HFF-Myc (cell line): ENCODE results near the gene CYP26B1.

Experiments used
- DNase-seq: peaks from one replicate; pipeline ENCODE4 v3.0.0-alpha.2; 2011; ENCODE audit warnings: low read depth; ENCODE audit errors: extremely low read depth
- H3K4me3 ChIP-seq: replicated peaks from 2 replicates; pipeline ENCODE4 v1.5.1; 2011; ENCODE audit warnings: low read depth, mild to moderate bottlenecking, control low read depth, low read length
- CTCF ChIP-seq: IDR thresholded peaks from 2 replicates; pipeline ENCODE4 v1.5.1; 2012; ENCODE audit warnings: mild to moderate bottlenecking, low read depth, low read length, control low read depth; ENCODE audit errors: missing control alignments

CYP26B1 gene

DNA sequence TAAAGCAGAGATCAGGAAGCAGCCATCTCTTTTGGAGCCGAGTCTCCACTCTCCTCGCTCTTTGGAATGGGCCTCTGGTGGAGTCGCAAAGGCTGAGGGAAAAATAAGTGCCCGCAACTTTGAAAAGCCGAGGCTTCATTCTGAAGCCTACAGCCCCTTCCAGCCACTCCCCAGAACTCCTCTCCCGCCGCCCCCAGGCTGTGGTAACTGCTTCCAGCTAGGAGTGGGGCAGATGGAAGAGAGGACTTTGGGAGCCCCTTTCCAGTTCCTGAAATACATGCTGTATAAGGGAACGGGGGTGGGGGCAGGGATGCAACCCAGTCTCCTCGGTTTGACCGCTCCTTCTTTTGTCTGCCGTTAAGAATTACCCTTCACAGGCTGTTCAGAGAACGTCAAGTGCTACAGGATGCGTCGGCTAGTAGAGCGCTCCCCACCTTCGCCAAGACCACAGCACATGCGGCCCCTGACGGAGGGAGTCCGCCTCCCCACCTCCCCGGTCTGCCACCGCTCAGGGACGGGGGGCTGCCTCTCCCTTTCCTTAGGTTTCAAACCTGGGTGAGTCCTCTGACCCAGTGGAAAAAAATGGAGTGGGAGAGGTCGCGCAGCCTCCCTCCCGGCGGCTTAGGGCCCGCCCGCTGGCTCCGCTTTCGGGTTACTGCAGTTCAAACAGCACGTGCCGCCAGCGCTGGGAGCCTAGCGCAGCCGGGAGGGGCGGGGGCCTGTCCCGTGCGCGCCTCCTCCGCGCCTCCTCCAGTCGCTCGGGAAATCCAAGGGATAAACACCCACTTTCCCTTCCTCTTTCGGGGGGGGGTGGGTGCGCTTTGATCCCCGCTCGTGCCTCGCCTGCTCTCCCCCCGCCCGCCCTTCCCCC lies 4.9 kb downstream of the CYP26B1 start:
- TF ChIP-seq CTCF = no peak
- H3K4me3 ChIP-seq = no peak overlapping the region
- no peak for DNase-seq

GRCh38 chr2:72141881-72142451 lies 5.7 kb downstream of the CYP26B1 start:
- DNase-seq = no peak
- TF ChIP-seq CTCF = no peak
- no peak overlapping the region for H3K4me3 ChIP-seq

DNA sequence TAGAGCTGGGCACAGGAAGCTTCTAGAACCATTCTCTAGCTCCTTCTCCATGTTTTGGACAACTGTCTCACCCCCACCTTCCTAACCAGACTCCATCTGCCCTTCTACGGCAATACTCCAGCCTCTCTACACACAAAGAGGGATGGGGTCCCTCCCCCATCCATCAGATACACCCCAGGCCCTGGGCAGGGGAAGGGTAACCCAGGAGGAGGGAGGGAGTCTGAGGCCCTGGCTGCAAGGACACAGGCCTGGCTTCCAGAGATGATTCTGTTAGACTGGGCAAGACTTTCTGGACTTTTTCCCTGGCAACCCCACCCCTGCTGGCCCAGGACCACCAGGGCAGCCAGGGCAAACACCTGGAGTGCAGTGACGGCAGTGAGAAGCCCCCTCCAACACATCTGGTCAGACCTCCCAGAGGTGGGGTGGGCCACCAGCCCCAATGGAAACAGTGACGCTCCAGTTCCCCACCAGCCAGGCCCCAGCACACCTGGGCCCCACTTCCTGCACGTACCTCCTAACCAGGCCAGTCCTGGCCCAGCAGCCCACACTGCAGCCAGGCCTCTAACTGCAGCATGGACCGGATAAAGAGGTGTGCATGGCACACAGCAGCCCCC lies 6.5 kb downstream of the CYP26B1 start:
- H3K4me3 ChIP-seq = no peak overlapping the region
- TF ChIP-seq CTCF = no peak
- no peak for DNase-seq

DNA sequence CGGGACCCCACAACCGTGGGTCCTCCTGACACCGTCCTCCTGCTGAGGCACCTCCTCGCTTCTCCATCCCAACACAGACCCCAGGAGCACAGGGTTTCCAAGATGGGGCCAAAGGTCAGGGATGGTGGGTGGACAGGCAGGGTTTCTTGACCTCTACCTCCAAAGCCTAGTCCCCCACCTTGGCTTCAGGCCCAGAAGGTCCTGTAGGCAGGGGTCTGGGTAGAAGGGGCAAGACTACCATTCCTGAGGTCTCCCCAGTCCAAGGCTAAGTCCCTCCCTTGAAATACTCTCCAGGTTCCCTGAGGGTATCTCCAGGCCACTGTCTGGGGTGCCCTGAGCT lies 7.1 kb downstream of the CYP26B1 start:
- no peak for TF ChIP-seq CTCF
- no peak overlapping the region for H3K4me3 ChIP-seq
- no peak for DNase-seq

GRCh38 chr2:72139874-72140620 lies 7.6 kb downstream of the CYP26B1 start:
- H3K4me3 ChIP-seq = no peak overlapping the region
- DNase-seq = no peak
- TF ChIP-seq CTCF = no peak

GRCh38 chr2:72139471-72139873 lies 8.2 kb downstream of the CYP26B1 start:
- no peak for TF ChIP-seq CTCF
- H3K4me3 ChIP-seq = no peak overlapping the region
- DNase-seq = no peak
